Gastroesophageal sphincter (tissue), 3 donors: ENCODE data around the gene MMP7.

Experiments
- POLR2A ChIP-seq, 2 donors: fragments of 450-650 bp; IDR thresholded peaks; one replicate each; pipeline ENCODE4 v1.6.1; 2017; ENCODE audit warnings: antibody characterized with exemption in 2 of 2, mild to moderate bottlenecking in 2 of 2, moderate library complexity in 1 of 2
- POLR2AphosphoS5 ChIP-seq: sonication (generic); formaldehyde crosslinking; IDR thresholded peaks from one replicate; pipeline ENCODE4 v1.6.1; 2017; ENCODE audit warnings: antibody characterized with exemption
- TF ChIP-seq, protein P1 (sequence below), 4 experiments: fragments of 200-600 bp in 2 of 4; fragments of 450-650 bp in 2 of 4; sonication (generic) in 1 of 4; IDR thresholded peaks; one replicate each; pipeline ENCODE4 v1.5.1; 2017 to 2019; ENCODE audit warnings: antibody characterized with exemption in 4 of 4, mild to moderate bottlenecking in 2 of 4, moderate library complexity in 2 of 4

DNA sequence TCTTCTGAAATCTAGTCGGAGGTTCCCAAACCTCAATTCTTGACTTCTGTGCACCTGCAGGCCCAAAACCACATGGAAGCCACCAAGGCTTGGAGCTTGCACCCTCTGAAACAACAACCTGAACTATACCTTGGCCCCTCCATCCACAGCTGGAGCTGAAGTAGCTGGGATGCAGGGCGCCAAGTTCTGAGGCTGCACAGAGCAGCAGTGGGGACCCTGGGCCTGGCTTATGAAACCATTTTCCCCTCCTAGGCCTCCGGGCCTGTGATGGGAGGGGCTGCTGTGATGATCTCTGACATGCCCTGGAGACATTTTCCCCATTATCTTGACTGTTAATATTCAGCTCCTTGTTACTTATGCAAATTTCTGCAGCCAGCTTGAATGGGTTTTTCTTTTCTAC is 38.3 kb upstream of the MMP7 start:
- TF ChIP-seq, protein P1, sequence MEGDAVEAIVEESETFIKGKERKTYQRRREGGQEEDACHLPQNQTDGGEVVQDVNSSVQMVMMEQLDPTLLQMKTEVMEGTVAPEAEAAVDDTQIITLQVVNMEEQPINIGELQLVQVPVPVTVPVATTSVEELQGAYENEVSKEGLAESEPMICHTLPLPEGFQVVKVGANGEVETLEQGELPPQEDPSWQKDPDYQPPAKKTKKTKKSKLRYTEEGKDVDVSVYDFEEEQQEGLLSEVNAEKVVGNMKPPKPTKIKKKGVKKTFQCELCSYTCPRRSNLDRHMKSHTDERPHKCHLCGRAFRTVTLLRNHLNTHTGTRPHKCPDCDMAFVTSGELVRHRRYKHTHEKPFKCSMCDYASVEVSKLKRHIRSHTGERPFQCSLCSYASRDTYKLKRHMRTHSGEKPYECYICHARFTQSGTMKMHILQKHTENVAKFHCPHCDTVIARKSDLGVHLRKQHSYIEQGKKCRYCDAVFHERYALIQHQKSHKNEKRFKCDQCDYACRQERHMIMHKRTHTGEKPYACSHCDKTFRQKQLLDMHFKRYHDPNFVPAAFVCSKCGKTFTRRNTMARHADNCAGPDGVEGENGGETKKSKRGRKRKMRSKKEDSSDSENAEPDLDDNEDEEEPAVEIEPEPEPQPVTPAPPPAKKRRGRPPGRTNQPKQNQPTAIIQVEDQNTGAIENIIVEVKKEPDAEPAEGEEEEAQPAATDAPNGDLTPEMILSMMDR (IDR thresholded peaks at IDR 0.05) = no peak
- TF ChIP-seq POLR2AphosphoS5 (no peak), POLR2A (IDR thresholded peaks at IDR 0.05) (no peak)
